Measurements from ENCODE around the gene FBXL3.
"Not testable (repeated sequence)": the region's sequence is repeated elsewhere in the genome, so short reads cannot be mapped to it uniquely, and the experiment has no call there.

Gene FBXL3

DNA sequence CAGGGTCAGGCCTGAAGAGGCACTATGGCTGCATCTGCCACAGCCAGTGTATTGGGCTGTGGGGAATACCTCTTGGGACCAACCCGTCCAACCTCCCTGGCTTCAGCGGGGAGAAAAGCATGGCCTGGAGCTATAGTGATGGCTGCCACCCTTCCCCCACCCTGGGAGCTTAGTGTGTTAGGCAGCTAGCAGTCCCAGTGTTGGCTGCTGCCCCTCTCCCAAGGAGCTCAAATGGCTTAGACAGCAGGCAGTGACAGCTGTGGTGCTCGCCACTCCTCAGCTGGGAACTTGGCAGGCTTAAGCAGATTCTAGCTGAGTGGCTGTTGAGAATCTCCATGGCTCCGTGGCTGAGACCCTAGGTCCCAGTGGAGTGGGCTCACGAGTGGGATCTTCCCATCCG lies 58.9 kb downstream of the FBXL3 start:
- no peak overlapping the region for H2BK12ac ChIP-seq (ENCODE audit: low read length)
- no peak overlapping the region for H2BK5ac ChIP-seq (ENCODE audit: low read depth, low read length, poor library complexity)
- H4K91ac ChIP-seq (ENCODE audit: low read depth, low read length) = peak overlapping the region; percentile 30
- no peak overlapping the region for H3K4ac ChIP-seq (ENCODE audit: low read depth, low read length)
- no peak overlapping the region for H3K23ac ChIP-seq (ENCODE audit: low read length)
- H3K18ac ChIP-seq (ENCODE audit: low read length) = no peak overlapping the region
- H3K27ac ChIP-seq (ENCODE audit: low read depth, low read length) = no peak overlapping the region
- no peaks in the 10 kb centered on the region for H3K79me2 ChIP-seq (ENCODE audit: control insufficient read depth, insufficient read depth, low read length, poor library complexity)
- H2BK120ac ChIP-seq (ENCODE audit: insufficient read depth, low read length, poor library complexity) = peak overlapping the region; percentile 18
- peaks cover 1% of the 10 kb centered on the region for H3K9me3 ChIP-seq (ENCODE audit: insufficient read depth, low read depth, low read length)
- peak overlapping the region; percentile 50 for H2AK5ac ChIP-seq (ENCODE audit: low read length)
- no peak overlapping the region for H3K4me2 ChIP-seq (ENCODE audit: low read length)
- peaks cover 5% of the 10 kb centered on the region for H3K79me1 ChIP-seq (ENCODE audit: low read length)
- no peak overlapping the region for H4K8ac ChIP-seq (ENCODE audit: low read depth, low read length)
- no CpG with 5 or more reads among the region's 6 CpGs for WGBS (ENCODE audit: extremely low coverage, insufficient coverage, insufficient read length)
- no peak overlapping the region for H2AFZ ChIP-seq (ENCODE audit: insufficient read depth, low read length, poor library complexity)
- H3K4me1 ChIP-seq (ENCODE audit: control insufficient read depth in 1 of 2, insufficient read depth in 2 of 2, low read length in 2 of 2) = peaks cover 8 to 27% of the 10 kb centered on the region in 2 experiments
- peak; percentile 22 to 58 for DNase-seq
- H3K4me3 ChIP-seq (ENCODE audit: low read depth, low read length) = no peak overlapping the region
- H3K36me3 ChIP-seq (ENCODE audit: control insufficient read depth in 1 of 2, insufficient read depth in 2 of 2, low read length in 2 of 2) = no peaks in the 10 kb centered on the region
- H3K9ac ChIP-seq (ENCODE audit: low read length) = no peak overlapping the region
- H4K12ac ChIP-seq (ENCODE audit: low read depth, low read length) = no peak overlapping the region
- peak overlapping the region; percentile 8 for H3K14ac ChIP-seq (ENCODE audit: low read length)
- no peaks in the 10 kb centered on the region for H3K27me3 ChIP-seq (ENCODE audit: insufficient read depth, low read length)

DNA sequence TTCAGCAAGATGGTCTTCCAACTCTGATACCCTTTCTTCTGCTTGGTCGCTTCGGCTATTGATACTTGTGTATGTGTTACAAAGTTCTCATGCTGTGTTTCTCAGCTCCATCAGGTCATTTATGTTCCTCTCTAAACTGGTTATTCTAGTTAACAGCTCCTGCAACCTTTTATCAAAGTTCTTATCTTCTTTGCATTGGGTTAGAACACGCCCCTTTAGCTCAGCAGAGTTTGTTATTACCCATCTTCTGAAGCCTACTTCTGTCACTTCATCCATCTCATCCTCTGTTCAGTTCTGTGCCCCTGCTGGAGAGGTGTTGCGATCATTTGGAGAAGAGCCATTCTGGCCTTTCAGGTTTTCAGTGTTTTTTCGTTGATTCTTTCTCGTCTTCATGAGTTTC lies 59.9 kb downstream of the FBXL3 start:
- Histone ChIP-seq H3K27me3 (ENCODE audit: insufficient read depth, low read length) (no peaks in the 10 kb centered on the region), H3K18ac (ENCODE audit: low read length) (no peak overlapping the region), H3K27ac (ENCODE audit: low read depth, low read length) (peak overlapping the region; percentile 38), H3K9ac (ENCODE audit: low read length) (no peak overlapping the region), H2AK5ac (ENCODE audit: low read length) (no peak overlapping the region), H2AFZ (ENCODE audit: insufficient read depth, low read length, poor library complexity) (no peak overlapping the region), H2BK120ac (ENCODE audit: insufficient read depth, low read length, poor library complexity) (no peak overlapping the region), H4K12ac (ENCODE audit: low read depth, low read length) (no peak overlapping the region), H3K14ac (ENCODE audit: low read length) (no peak overlapping the region), H3K4me3 (ENCODE audit: low read depth, low read length) (no peak overlapping the region), H3K36me3 (ENCODE audit: control insufficient read depth in 1 of 2, insufficient read depth in 2 of 2, low read length in 2 of 2) (no peaks in the 10 kb centered on the region), H3K4me2 (ENCODE audit: low read length) (no peak overlapping the region), H3K9me3 (ENCODE audit: insufficient read depth, low read depth, low read length) (peaks cover 1% of the 10 kb centered on the region), H3K4me1 (ENCODE audit: control insufficient read depth in 1 of 2, insufficient read depth in 2 of 2, low read length in 2 of 2) (peaks cover 8 to 24% of the 10 kb centered on the region in 2 experiments), H3K79me2 (ENCODE audit: control insufficient read depth, insufficient read depth, low read length, poor library complexity) (no peaks in the 10 kb centered on the region), H3K79me1 (ENCODE audit: low read length) (peaks cover 5% of the 10 kb centered on the region), H3K4ac (ENCODE audit: low read depth, low read length) (no peak overlapping the region), H4K8ac (ENCODE audit: low read depth, low read length) (no peak overlapping the region), H2BK12ac (ENCODE audit: low read length) (no peak overlapping the region), H2BK5ac (ENCODE audit: low read depth, low read length, poor library complexity) (no peak overlapping the region), H3K23ac (ENCODE audit: low read length) (no peak overlapping the region), H4K91ac (ENCODE audit: low read depth, low read length) (peak overlapping the region; percentile 61)
- WGBS (ENCODE audit: extremely low coverage, insufficient coverage, insufficient read length) = no CpG with 5 or more reads among the region's 6 CpGs
- DNase-seq = peak in 1 of 2 donors; percentile 72

DNA sequence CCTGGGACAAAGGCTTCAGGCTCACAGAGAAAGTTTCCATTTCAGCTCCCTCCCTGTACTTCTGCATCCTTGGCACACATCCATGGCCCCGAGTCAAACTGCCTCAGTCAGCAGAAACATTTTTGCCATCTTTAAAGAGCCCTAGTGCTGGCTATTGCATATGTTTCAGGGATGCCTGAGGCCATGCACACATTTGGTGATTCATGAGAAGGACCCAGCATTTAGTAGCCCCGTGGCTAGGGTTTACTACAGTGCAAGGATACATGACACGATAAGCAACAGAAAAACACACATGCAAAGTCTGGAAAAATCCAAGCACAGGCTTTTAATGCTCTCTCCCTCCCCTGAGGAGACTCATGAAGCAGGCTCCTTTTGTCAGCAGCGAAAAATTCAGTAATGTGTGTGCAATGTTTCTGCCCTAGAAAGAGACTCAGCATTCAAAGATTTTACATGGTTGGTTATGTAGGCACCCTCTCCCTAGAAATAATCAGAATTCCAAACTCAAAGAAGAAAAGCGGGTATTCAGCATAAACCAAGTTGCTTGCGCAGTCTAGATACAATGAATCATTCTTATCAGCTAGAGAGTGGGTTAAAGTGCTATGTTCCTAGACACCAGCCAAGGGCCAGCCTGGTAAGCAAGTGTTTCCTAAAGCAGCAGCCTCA lies 61.1 kb downstream of the FBXL3 start:
- Histone ChIP-seq H3K9ac (ENCODE audit: low read length) (no peak overlapping the region), H2AK5ac (ENCODE audit: low read length) (no peak overlapping the region), H3K79me2 (ENCODE audit: control insufficient read depth, insufficient read depth, low read length, poor library complexity) (no peaks in the 10 kb centered on the region), H3K36me3 (ENCODE audit: control insufficient read depth in 1 of 2, insufficient read depth in 2 of 2, low read length in 2 of 2) (no peaks in the 10 kb centered on the region), H2BK5ac (ENCODE audit: low read depth, low read length, poor library complexity) (no peak overlapping the region), H4K12ac (ENCODE audit: low read depth, low read length) (no peak overlapping the region), H3K4me3 (ENCODE audit: low read depth, low read length) (no peak overlapping the region), H2BK120ac (ENCODE audit: insufficient read depth, low read length, poor library complexity) (no peak overlapping the region), H3K9me3 (ENCODE audit: insufficient read depth, low read depth, low read length) (peaks cover 1% of the 10 kb centered on the region), H2BK12ac (ENCODE audit: low read length) (no peak overlapping the region), H3K27ac (ENCODE audit: low read depth, low read length) (peak overlapping the region; percentile 77), H3K4me1 (ENCODE audit: control insufficient read depth in 1 of 2, insufficient read depth in 2 of 2, low read length in 2 of 2) (peaks cover 8 to 24% of the 10 kb centered on the region in 2 experiments), H2AFZ (ENCODE audit: insufficient read depth, low read length, poor library complexity) (no peak overlapping the region), H4K91ac (ENCODE audit: low read depth, low read length) (peak overlapping the region; percentile 18), H3K4ac (ENCODE audit: low read depth, low read length) (no peak overlapping the region), H3K18ac (ENCODE audit: low read length) (no peak overlapping the region), H3K23ac (ENCODE audit: low read length) (no peak overlapping the region), H3K27me3 (ENCODE audit: insufficient read depth, low read length) (no peaks in the 10 kb centered on the region), H3K4me2 (ENCODE audit: low read length) (no peak overlapping the region), H3K14ac (ENCODE audit: low read length) (peak overlapping the region; percentile 54), H3K79me1 (ENCODE audit: low read length) (peaks cover 5% of the 10 kb centered on the region), H4K8ac (ENCODE audit: low read depth, low read length) (no peak overlapping the region)
- WGBS (ENCODE audit: extremely low coverage, insufficient coverage, insufficient read length) = no CpG with 5 or more reads among the region's 6 CpGs
- DNase-seq = peak; percentile 89 to 97

- not testable (repeated sequence) for H4K91ac ChIP-seq (ENCODE audit: low read depth, low read length)
Observed at GRCh38 chr13:76959734-76960133, 67.2 kb downstream of the FBXL3 start.

More at GRCh38 chr13:76959734-76960133, 67.2 kb downstream of the FBXL3 start:
- H4K8ac ChIP-seq (ENCODE audit: low read depth, low read length); H3K79me2 ChIP-seq (ENCODE audit: control insufficient read depth, insufficient read depth, low read length, poor library complexity); H2BK12ac ChIP-seq (ENCODE audit: low read length); H3K79me1 ChIP-seq (ENCODE audit: low read length); H3K4me1 ChIP-seq (ENCODE audit: control insufficient read depth in 1 of 2, insufficient read depth in 2 of 2, low read length in 2 of 2); H3K23ac ChIP-seq (ENCODE audit: low read length); H3K4ac ChIP-seq (ENCODE audit: low read depth, low read length); H4K12ac ChIP-seq (ENCODE audit: low read depth, low read length); H3K18ac ChIP-seq (ENCODE audit: low read length); H2BK120ac ChIP-seq (ENCODE audit: insufficient read depth, low read length, poor library complexity); H3K27ac ChIP-seq (ENCODE audit: low read depth, low read length); H2AFZ ChIP-seq (ENCODE audit: insufficient read depth, low read length, poor library complexity); H3K14ac ChIP-seq (ENCODE audit: low read length); H3K36me3 ChIP-seq (ENCODE audit: control insufficient read depth in 1 of 2, insufficient read depth in 2 of 2, low read length in 2 of 2); DNase-seq; H3K27me3 ChIP-seq (ENCODE audit: insufficient read depth, low read length); H3K9ac ChIP-seq (ENCODE audit: low read length); H3K4me2 ChIP-seq (ENCODE audit: low read length); H2BK5ac ChIP-seq (ENCODE audit: low read depth, low read length, poor library complexity); H3K4me3 ChIP-seq (ENCODE audit: low read depth, low read length); H2AK5ac ChIP-seq (ENCODE audit: low read length): not testable (repeated sequence)
- peaks cover 11% of the 10 kb centered on the region for H3K9me3 ChIP-seq (ENCODE audit: insufficient read depth, low read depth, low read length)
